ENCODE results near the gene CFAP99.

Gene CFAP99

DNA sequence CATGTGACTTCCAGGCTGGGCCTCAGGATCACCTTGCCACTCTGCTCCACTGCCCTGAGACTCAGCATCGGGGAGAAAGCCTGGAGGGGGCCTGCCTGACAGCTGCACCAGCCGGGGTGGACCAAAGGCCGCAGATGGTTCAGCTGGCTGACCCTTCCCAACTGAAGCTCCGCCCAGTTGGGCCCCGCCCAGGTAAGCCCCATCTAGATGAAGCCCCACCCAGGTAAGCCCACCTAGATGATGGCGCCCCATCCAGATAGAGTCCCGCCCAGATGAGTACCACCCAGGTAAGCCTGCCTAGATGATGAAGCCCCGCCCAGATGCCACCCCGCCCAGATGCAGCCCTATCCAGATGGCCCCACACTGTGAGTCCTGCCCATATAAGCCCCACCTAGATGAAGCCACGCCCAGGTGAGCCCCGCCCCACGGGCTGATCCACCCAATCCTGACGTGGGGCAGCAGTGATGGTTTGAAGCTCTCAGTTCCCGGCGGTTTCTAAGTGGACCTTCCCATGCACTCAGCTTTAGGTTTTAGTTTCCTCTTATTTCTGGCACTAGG is 10.3 kb upstream of the CFAP99 start:
- no peak for ATAC-seq
- TF ChIP-seq, protein P1, sequence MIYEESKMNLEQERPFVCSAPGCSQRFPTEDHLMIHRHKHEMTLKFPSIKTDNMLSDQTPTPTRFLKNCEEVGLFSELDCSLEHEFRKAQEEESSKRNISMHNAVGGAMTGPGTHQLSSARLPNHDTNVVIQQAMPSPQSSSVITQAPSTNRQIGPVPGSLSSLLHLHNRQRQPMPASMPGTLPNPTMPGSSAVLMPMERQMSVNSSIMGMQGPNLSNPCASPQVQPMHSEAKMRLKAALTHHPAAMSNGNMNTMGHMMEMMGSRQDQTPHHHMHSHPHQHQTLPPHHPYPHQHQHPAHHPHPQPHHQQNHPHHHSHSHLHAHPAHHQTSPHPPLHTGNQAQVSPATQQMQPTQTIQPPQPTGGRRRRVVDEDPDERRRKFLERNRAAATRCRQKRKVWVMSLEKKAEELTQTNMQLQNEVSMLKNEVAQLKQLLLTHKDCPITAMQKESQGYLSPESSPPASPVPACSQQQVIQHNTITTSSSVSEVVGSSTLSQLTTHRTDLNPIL (CRISPR knock-in tag; IDR thresholded peaks at IDR 0.05; ENCODE audit: low read depth) = no peak
- no peak for TF ChIP-seq ZFP30 (CRISPR knock-in tag; IDR thresholded peaks at IDR 0.05)
- TF ChIP-seq ISL1 (CRISPR knock-in tag; IDR thresholded peaks at IDR 0.05) = no peak
- TF ChIP-seq, protein P2, sequence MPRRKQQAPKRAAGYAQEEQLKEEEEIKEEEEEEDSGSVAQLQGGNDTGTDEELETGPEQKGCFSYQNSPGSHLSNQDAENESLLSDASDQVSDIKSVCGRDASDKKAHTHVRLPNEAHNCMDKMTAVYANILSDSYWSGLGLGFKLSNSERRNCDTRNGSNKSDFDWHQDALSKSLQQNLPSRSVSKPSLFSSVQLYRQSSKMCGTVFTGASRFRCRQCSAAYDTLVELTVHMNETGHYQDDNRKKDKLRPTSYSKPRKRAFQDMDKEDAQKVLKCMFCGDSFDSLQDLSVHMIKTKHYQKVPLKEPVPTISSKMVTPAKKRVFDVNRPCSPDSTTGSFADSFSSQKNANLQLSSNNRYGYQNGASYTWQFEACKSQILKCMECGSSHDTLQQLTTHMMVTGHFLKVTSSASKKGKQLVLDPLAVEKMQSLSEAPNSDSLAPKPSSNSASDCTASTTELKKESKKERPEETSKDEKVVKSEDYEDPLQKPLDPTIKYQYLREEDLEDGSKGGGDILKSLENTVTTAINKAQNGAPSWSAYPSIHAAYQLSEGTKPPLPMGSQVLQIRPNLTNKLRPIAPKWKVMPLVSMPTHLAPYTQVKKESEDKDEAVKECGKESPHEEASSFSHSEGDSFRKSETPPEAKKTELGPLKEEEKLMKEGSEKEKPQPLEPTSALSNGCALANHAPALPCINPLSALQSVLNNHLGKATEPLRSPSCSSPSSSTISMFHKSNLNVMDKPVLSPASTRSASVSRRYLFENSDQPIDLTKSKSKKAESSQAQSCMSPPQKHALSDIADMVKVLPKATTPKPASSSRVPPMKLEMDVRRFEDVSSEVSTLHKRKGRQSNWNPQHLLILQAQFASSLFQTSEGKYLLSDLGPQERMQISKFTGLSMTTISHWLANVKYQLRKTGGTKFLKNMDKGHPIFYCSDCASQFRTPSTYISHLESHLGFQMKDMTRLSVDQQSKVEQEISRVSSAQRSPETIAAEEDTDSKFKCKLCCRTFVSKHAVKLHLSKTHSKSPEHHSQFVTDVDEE (CRISPR knock-in tag; IDR thresholded peaks at IDR 0.05) = no peak
- no peak for TF ChIP-seq TCF4 (CRISPR knock-in tag; IDR thresholded peaks at IDR 0.05; ENCODE audit: borderline replicate concordance)
- TF ChIP-seq, protein P3, sequence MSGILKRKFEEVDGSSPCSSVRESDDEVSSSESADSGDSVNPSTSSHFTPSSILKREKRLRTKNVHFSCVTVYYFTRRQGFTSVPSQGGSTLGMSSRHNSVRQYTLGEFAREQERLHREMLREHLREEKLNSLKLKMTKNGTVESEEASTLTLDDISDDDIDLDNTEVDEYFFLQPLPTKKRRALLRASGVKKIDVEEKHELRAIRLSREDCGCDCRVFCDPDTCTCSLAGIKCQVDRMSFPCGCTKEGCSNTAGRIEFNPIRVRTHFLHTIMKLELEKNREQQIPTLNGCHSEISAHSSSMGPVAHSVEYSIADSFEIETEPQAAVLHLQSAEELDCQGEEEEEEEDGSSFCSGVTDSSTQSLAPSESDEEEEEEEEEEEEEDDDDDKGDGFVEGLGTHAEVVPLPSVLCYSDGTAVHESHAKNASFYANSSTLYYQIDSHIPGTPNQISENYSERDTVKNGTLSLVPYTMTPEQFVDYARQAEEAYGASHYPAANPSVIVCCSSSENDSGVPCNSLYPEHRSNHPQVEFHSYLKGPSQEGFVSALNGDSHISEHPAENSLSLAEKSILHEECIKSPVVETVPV (CRISPR knock-in tag; IDR thresholded peaks at IDR 0.05) = no peak
- no peak for TF ChIP-seq TOX (CRISPR knock-in tag; IDR thresholded peaks at IDR 0.05; ENCODE audit: borderline replicate concordance)
- TF ChIP-seq ZNF8 (CRISPR knock-in tag; IDR thresholded peaks at IDR 0.05) = no peak

DNA sequence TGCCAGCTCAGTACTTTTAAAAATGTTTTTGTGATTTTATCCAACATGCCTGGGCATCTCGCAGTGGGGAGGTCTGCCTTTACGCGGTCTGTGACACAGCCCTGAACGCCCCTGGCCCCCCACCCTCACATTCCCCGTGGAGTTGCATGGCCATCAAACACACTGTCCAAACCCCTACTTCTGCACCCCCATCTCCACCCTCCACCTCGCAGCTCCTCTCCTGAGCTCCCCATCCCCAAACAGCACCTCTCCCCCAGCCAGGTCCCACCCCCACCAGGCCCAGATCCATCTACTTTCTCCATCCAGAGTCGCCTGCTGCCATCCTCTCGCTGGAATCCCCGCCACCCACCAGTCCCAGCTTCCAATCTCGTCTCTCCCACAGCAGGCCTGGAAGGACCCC is 9.8 kb upstream of the CFAP99 start:
- TF ChIP-seq, protein P1 (CRISPR knock-in tag; IDR thresholded peaks at IDR 0.05; ENCODE audit: low read depth) = no peak
- TF ChIP-seq PPARA (CRISPR knock-in tag; IDR thresholded peaks at IDR 0.05; ENCODE audit: borderline replicate concordance) (no peak), ZC3H10 (CRISPR knock-in tag; IDR thresholded peaks at IDR 0.05) (no peak), GLIS3 (CRISPR knock-in tag; IDR thresholded peaks at IDR 0.05) (no peak), ZFP3 (CRISPR knock-in tag; IDR thresholded peaks at IDR 0.05) (no peak), ZNF8 (CRISPR knock-in tag; IDR thresholded peaks at IDR 0.05) (no peak)
- no peak for ATAC-seq

DNA sequence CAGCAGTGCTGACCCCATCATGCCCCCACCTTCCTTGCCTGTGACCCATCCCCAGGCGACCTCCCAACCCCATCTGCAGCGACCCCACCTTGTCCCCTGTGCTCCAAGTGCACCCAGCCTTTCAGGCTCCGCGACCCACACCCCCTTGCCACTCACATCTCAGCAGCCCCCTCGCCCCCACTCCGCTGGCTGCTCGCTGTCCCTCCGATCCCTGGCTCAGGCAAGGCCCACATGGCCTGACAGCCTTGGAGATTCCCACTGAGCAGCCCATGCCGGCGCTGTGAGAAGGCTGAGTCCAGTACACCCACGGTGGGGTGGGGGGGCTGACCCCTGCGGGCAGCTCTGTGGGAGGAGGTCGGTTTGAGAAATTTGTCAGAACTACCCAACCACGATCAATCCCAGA is 9.4 kb upstream of the CFAP99 start:
- TF ChIP-seq, protein P1 (CRISPR knock-in tag; IDR thresholded peaks at IDR 0.05; ENCODE audit: low read depth) = no peak
- TF ChIP-seq ZC3H10 (CRISPR knock-in tag; IDR thresholded peaks at IDR 0.05) (no peak), CSDC2 (CRISPR knock-in tag; IDR thresholded peaks at IDR 0.05) (no peak), ESRRG (CRISPR knock-in tag; IDR thresholded peaks at IDR 0.05) (no peak), GLIS3 (CRISPR knock-in tag; IDR thresholded peaks at IDR 0.05) (no peak), ARNTL (CRISPR knock-in tag; IDR thresholded peaks at IDR 0.05; ENCODE audit: borderline replicate concordance, low read depth) (no peak), ZFP3 (CRISPR knock-in tag; IDR thresholded peaks at IDR 0.05) (no peak), OSR1 (CRISPR knock-in tag; IDR thresholded peaks at IDR 0.05) (no peak), TCF4 (CRISPR knock-in tag; IDR thresholded peaks at IDR 0.05; ENCODE audit: borderline replicate concordance) (no peak), ZNF70 (CRISPR knock-in tag; IDR thresholded peaks at IDR 0.05) (no peak), RARB (CRISPR knock-in tag; IDR thresholded peaks at IDR 0.05) (no peak)

DNA sequence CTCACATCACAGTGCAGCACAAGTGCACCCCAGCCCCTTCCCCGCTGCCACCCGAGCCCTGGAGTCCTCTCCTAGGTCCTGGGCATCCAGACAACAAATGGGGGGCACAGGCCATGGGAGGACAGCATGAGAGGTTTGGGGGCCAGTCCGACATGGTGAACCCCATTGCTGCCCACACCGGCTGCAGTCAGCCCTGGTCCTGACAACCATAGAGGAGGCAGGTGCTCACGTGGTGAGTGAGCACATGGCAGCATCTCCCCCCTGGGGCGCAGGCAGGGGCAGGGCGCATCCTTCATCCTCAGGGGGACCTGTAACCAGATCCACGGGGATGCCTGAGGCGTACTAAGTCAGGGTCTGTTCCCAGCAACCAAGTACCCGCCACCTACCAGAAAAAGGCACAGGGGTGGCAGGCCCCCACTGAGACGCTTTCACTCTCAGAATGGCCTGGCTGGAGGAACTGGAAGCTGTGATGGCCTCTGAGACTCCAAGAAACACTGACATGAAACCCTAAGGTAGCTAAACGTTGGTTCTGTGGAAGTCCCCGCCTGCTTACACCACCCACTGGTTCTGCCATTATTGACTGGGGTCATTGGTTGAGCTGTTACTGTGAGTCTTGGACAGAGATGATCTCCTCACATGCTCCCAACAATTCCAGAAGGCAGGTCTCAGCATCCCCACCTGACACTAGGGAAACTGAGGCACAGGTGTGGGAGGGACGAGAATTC is 6.8 kb upstream of the CFAP99 start:
- TF ChIP-seq, protein P1 (CRISPR knock-in tag; IDR thresholded peaks at IDR 0.05; ENCODE audit: low read depth) = no peak
- no peak for TF ChIP-seq BACH2 (CRISPR knock-in tag; IDR thresholded peaks at IDR 0.05; ENCODE audit: borderline replicate concordance)
- TF ChIP-seq TOX (CRISPR knock-in tag; IDR thresholded peaks at IDR 0.05; ENCODE audit: borderline replicate concordance) = no peak
- TF ChIP-seq OSR1 (CRISPR knock-in tag; IDR thresholded peaks at IDR 0.05) = no peak
- ATAC-seq = no peak

More for the DNA sequence above, 9.4 kb upstream of the CFAP99 start:
- no peak for ATAC-seq

Measured in SK-N-SH treated with all-trans-retinoic acid at 6 μM for 48 hours (cell line).